HG02938 (cell line): ENCODE results near the gene TRIP12.
"Not testable (repeated sequence)": the region's sequence is repeated elsewhere in the genome, so short reads cannot be mapped to it uniquely, and the experiment has no call there.

Experiments
- ATAC-seq: cut with Tn5 transposase; IDR thresholded peaks from one replicate; pipeline ENCODE4 v1.9.1; 2021; ENCODE audit warnings: mild to moderate bottlenecking, moderate library complexity; ENCODE audit not compliant: unreplicated experiment

The TRIP12 gene

DNA sequence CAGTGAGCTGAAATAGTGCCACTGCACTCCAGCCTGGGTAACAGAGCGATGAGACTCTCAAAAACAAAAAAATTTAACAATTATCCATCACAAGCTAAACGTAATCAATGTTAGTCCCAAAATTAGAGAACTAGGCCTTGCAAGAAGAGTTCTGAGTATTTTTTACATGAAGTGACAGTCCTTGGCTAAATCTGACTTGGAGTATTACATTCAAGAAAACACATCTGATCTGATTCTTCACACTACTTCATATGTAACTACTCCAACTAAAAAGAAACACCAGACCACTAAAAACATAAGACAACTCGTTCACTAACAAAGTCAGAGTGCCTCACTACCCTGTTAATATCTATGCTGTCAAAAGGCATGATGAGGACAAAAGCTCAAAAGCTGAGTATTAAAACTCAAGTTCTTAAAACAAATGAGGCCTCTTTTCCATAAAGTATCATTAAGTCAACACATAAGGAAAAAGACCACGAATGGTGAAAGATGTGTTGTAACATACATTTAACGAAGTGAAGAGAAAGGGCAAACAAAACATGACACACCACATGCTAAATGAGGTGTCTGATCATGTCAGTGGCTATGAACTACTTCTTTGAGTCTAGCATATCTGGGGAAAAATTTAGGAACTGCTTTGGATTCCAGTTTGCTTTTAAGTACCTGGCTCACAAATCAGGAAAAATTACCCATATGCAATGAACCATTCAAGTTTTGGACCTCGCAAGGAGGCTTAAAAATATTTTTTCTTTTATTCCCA is 42.4 kb downstream of the TRIP12 start:
- ATAC-seq: no peak

- ATAC-seq: no peak
These were observed 46.3 kb downstream of the TRIP12 start for GRCh38 chr2:229875549-229875948.

- no peak for ATAC-seq
These were observed 47.2 kb downstream of the TRIP12 start for GRCh38 chr2:229874647-229875046.

DNA sequence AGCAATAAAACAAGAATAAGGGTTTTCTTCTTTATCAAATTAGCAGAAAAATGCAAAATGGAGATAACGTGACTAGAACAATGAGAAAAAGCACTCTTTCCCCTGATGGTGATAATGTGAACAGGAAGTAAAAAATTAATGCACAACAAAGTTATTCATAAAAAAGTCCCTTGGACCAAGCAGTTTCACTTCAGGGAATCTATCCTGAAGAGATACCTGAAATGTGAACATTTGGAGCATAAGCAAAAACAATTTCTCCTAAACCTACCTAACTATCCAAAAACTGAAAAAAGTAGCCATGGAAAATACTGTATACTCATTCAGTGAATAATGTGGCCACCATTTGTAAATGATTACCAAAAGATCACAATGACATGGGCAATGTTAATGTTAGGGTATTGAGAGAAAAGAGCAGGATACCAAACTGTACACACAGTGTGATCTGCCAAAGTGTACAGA is 48.7 kb downstream of the TRIP12 start:
- peak; percentile 96 for ATAC-seq

DNA sequence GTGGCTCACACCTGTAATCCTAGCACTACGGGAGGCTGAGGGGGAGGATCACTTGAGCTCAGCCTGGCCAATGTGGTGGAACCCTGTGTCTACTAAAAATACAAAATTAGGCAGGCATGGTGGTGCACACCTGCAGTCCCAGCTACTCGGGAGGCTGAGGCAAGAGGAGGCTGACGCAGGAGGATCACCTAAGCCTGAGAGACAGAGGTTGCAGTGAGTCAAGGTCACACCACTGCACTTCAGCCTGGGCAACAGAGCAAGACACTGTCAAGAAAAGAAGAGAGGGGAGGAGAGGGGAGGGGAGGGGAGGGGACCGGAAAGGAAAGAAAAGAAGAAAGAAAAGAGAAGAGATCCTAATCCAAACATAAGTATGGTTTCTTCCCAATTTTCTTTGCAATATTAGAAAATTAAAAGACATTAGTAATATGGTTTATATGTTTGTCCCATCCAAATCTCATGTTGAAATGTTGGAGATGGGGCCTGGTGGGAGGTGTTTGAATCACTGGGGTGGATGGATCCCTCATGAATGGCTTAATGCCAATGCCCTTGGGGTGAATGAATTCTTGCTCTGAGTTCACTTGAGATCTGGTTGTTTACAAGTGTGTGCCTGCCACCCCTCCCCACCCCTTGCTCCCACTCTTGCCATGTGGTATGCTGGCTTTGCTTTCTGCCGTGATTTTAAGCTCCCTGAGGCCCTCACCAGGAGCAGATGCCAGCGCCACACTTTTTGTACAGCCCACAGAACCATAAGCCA is 50.7 kb downstream of the TRIP12 start:
- no peak for ATAC-seq

GRCh38 chr2:229869226-229869625 is 52.6 kb downstream of the TRIP12 start:
- ATAC-seq: no peak

DNA sequence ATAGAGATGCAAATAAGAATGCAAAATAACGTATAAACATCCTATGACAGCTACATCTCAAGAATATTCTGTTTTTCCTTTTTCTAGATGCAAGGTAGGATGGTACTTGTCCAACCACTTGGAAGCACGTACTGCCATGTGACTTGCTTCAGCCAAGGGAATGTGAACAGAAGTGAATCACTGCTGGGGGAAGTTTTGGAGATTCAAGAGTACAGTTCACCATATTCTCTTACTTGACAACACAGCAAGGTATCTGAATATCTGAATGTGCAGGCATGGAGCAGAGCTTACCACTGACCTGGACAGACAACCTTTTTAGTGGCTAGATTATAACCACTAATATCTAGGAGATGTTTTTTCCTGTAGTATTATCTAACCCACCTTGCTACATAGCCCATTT is 53.0 kb downstream of the TRIP12 start:
- no peak for ATAC-seq

DNA sequence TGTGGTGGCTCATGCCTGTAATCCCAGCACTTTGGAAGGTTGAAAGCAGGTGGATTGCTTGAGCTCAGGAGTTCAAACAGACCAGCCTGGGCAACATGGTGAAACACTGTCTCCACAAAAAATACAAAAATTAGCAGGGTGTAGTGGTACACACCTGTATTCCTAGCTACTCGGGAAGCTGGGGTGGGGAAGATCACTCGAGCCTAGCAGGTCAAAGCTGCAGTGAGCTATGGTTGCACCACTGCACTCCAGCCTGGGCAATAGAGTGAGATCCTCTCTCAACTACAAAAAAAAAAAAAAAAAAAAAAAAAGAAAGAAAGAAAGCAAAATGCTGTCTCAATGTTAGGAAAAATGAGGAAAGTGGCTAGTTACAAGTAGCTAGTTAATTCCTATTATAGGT is 56.8 kb downstream of the TRIP12 start:
- no peak for ATAC-seq

- ATAC-seq: no peak
These were observed 60.4 kb downstream of the TRIP12 start for GRCh38 chr2:229861431-229861830.

DNA sequence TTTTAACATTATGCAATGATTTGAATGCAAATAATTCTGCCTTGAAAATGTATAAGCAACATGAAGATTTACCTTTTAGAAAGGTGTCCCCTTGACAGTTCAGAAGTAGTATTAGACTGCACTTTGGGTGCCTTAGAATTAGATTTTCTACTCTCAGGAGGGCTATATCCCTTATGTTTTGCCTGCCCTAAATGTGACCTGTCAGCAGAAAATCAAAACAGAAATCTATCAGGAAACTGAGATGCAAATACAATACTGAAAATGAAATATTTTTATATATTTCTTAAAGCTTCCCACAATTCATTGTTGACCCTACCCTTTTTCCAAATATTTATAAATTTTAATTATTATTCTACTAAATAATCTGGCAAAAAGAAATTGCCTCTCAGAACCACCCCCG is 61.5 kb downstream of the TRIP12 start:
- ATAC-seq: no peak

- no peak for ATAC-seq
These were observed 63.5 kb downstream of the TRIP12 start for GRCh38 chr2:229858351-229858750.

DNA sequence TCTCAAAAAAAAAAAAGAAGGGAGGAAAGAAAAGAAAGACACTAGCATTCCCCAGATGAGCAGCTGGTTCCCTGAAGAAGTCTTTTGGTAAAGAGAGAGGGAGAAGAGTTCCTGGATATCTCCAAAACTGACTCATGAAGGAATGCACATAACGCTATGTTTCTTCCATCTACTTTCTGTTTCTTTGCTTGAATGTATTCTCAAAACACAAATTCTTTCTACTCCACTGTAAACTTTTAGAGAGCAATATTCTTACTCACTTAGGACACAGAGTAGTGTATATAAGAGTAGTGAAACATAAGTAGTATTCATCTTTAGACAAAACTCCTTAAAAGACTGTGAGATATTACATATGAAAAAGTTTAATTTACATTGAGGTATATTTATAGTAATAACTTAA is 64.2 kb downstream of the TRIP12 start:
- no peak for ATAC-seq

- ATAC-seq: peak; percentile 93
These were observed 65.4 kb downstream of the TRIP12 start for GRCh38 chr2:229856413-229856812.

- ATAC-seq: no peak
These were observed 66.7 kb downstream of the TRIP12 start for GRCh38 chr2:229855116-229855515.

DNA sequence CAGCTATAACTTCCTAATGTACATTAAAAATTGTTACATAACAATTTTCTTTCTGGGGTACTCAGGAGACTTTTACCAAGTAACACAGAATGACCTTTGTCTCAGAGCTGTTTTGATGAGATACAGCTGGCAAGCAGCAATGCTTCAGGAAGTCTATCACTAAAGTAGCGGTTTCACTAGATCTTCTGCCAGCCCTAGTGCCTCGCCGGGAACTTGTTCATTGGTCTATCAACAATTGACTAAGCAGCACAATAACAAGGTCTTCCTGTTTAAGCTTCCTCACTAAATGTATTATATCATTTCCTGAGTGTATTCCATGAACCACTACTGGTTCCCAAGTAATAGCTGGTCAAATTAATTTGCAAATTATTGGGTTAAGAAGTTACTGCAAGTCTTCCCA is 69.2 kb downstream of the TRIP12 start:
- peak; percentile 42 for ATAC-seq

- ATAC-seq: no peak
These were observed 69.9 kb downstream of the TRIP12 start for GRCh38 chr2:229851870-229852269.

- not testable (repeated sequence) for ATAC-seq
These were observed 71.2 kb downstream of the TRIP12 start for GRCh38 chr2:229850355-229851275.

DNA sequence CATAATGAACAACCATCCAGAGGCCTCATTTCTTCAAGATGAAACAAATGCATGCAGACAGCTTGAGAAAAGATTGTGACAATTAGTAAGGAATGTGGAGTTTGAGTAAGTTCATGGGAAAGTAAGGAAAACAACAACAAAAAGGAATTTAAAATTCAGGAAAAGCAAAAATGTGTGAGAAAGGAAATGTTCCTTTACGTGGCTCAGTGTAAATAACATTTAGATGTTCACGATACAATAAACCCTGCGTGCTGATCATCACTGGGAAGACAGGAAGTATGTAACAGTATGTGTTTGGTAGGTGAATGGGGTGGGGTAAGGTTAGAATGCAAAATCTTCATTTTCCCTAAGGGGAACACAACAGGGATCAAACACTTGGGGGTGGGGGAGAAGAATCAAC is 72.7 kb downstream of the TRIP12 start:
- no peak for ATAC-seq

DNA sequence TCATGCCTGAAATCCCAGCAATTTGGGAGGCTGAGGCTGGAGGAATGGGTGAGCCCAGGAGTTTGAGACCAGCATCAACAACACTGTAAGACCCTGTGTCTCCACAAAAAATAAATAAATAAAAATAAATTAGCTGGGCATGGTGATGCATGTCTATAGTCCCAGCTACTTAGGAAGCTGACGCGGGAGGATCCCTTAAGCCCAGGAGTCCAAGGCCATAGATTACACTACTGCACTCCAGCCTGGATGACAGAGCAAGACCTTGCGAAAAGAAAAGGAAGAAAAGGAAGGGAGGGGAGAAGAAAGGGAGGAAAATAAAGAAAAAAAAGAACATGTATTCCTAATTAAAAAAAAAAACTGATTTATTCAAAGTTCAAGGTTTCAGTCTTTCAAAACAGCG is 78.2 kb downstream of the TRIP12 start:
- no peak for ATAC-seq

DNA sequence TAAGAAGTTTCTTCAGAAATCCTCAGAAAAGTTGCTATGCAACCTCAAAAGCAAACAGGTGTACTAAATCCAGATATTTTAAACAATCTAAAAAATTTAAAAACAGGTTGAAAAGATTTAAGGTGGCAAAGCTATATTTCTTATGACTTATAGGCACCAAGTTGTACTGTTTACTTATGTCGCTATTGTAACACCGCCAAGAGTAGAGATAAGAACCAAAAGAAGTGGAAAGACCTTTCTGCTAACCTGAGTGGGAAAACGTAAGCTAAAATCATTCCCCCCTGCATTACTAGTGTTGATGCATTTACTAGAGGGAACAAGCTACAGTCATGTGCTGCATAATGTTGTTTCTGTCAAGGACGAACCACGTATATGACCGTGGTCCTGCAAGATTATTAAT is 83.1 kb downstream of the TRIP12 start:
- no peak for ATAC-seq

- no peak for ATAC-seq
These were observed 85.0 kb downstream of the TRIP12 start for GRCh38 chr2:229836847-229837246.
